Karpas-422 (cell line): Measurements from ENCODE around the gene KAT6B. TPM values are rescaled to one million over a fixed set of nuclear protein-coding genes. Genes with fewer than 3 reads are reported as not detected.
A peak's percentile ranks its signal among the peaks of the same experiment; 100 is the strongest.

Experiments used
- DNase-seq: peaks from one replicate; pipeline ENCODE4 v3.0.0-alpha.2; 2015
- H2AFZ ChIP-seq: fragments of 200-600 bp; sonication (generic); 2 replicates; pipeline ENCODE4 v1.6.1; 2014; ENCODE audit warnings: antibody characterized with exemption, low read length, mixed read lengths
- H3K27ac ChIP-seq: fragments of 200-600 bp; sonication (generic); 2 replicates; pipeline ENCODE4 v1.5.1; 2014; ENCODE audit warnings: mild to moderate bottlenecking, low read length, moderate library complexity
- H3K27me3 ChIP-seq: fragments of 200-600 bp; sonication (generic); 2 replicates; pipeline ENCODE4 v1.6.1; 2014; ENCODE audit warnings: low read length, mixed read lengths
- H3K36me3 ChIP-seq: fragments of 200-600 bp; sonication (generic); 2 replicates; pipeline ENCODE4 v1.6.1; 2014; ENCODE audit warnings: low read length, mixed read lengths; ENCODE audit not compliant: insufficient read depth
- H3K4me1 ChIP-seq: fragments of 200-600 bp; sonication (generic); 2 replicates; pipeline ENCODE4 v1.6.1; 2014; ENCODE audit warnings: mild to moderate bottlenecking, low read length, mixed read lengths
- H3K4me2 ChIP-seq: fragments of 200-600 bp; sonication (generic); 2 replicates; pipeline ENCODE4 v1.6.1; 2014; ENCODE audit warnings: low read length, low read depth, mild to moderate bottlenecking; ENCODE audit not compliant: poor library complexity, severe bottlenecking
- H3K4me3 ChIP-seq: fragments of 200-600 bp; sonication (generic); 2 replicates; pipeline ENCODE4 v1.5.1; 2014; ENCODE audit warnings: mild to moderate bottlenecking, antibody characterized with exemption, low read length, mixed read lengths
- H3K79me2 ChIP-seq: fragments of 200-600 bp; sonication (generic); 2 replicates; pipeline ENCODE4 v1.6.1; 2014; ENCODE audit warnings: mild to moderate bottlenecking, low read length, mixed read lengths
- H3K9ac ChIP-seq: fragments of 200-600 bp; sonication (generic); 2 replicates; pipeline ENCODE4 v1.6.0; 2014; ENCODE audit warnings: low read length
- H3K9me2 ChIP-seq: fragments of 200-600 bp; sonication (generic), shearing (Covaris generic); replicated peaks from 2 replicates; pipeline ENCODE4 v1.6.0; 2014; ENCODE audit warnings: mild to moderate bottlenecking, low read length, moderate library complexity; ENCODE audit not compliant: insufficient read depth
- H3K9me3 ChIP-seq: fragments of 300-700, 200-600 bp; sonication (generic); 2 replicates; pipeline ENCODE4 v1.6.1; 2014; ENCODE audit warnings: low read length, mixed read lengths
- H4K20me1 ChIP-seq: fragments of 200-600 bp; sonication (generic); 2 replicates; pipeline ENCODE4 v1.6.1; 2014; ENCODE audit warnings: mild to moderate bottlenecking, antibody characterized with exemption, low read length, low read depth; ENCODE audit not compliant: insufficient read depth
- total RNA-seq: library from RNA; depleted of rRNA; stranded (reverse); fragments of >200 nt; shearing (Covaris generic); gene quantifications from 2 replicates; pipeline ENCODE4 v1.2.3, GENCODE V29; 2014; ENCODE audit warnings: low replicate concordance

Gene KAT6B
- total RNA-seq, 1 experiment from 2014 or later = 73.6 TPM

DNA sequence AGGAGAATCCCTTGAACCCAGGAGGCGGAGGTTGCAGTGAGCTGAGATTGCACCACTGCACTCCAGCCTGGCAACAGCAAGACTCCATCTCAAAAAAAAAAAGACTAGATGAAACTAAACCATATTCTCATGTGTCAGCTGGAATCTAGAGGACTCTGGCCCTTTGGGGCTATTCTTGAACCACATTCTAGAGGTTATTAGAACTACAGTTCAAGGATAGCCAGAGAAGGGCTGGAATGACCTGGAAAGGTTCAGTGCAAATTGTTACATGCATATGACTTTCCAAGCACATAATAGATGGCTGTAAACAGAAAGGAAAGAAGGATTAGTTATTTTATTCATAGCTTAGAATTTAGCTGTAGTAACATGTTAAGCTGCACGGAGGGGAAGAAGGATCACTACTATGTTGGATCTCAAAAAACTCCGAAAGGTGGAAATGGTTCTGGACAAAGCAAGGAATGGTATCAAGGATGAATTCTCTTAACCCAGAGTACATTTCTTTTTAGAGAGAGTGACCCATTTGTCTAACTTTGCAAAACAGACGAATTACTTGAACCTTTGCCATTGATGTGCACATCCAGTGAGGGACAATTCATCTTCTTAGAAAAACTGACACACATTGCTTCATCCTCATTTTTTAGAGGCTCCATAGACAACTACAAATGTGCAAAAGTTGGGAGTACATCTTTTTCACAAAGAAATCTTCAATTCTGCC, 161.1 kb downstream of the KAT6B start:
- Histone ChIP-seq H3K27ac (no peak overlapping the region), H3K4me2 (no peak overlapping the region), H2AFZ (no peak overlapping the region), H4K20me1 (no peaks in the 10 kb centered on the region), H3K36me3 (peaks cover 36% of the 10 kb centered on the region; the same call in 1 of the 2 replicates), H3K9ac (no peak overlapping the region), H3K79me2 (peaks cover 15% of the 10 kb centered on the region), H3K4me3 (no peak overlapping the region), H3K4me1 (peaks cover 4% of the 10 kb centered on the region), H3K9me3 (no peaks in the 10 kb centered on the region), H3K27me3 (no peaks in the 10 kb centered on the region), H3K9me2 (no peaks in the 10 kb centered on the region)
- DNase-seq = no peak

GRCh38 chr10:74988054-74988775, 161.8 kb downstream of the KAT6B start:
- Histone ChIP-seq H3K9me2 (no peaks in the 10 kb centered on the region), H3K9ac (no peak overlapping the region), H3K79me2 (peaks cover 11% of the 10 kb centered on the region), H4K20me1 (no peaks in the 10 kb centered on the region), H3K4me2 (no peak overlapping the region), H3K4me3 (no peak overlapping the region), H3K9me3 (no peaks in the 10 kb centered on the region), H3K4me1 (no peaks in the 10 kb centered on the region), H3K27me3 (no peaks in the 10 kb centered on the region), H3K36me3 (peaks cover 38% of the 10 kb centered on the region; the same call in 1 of the 2 replicates), H3K27ac (no peak overlapping the region), H2AFZ (no peak overlapping the region)
- DNase-seq = no peak

DNA sequence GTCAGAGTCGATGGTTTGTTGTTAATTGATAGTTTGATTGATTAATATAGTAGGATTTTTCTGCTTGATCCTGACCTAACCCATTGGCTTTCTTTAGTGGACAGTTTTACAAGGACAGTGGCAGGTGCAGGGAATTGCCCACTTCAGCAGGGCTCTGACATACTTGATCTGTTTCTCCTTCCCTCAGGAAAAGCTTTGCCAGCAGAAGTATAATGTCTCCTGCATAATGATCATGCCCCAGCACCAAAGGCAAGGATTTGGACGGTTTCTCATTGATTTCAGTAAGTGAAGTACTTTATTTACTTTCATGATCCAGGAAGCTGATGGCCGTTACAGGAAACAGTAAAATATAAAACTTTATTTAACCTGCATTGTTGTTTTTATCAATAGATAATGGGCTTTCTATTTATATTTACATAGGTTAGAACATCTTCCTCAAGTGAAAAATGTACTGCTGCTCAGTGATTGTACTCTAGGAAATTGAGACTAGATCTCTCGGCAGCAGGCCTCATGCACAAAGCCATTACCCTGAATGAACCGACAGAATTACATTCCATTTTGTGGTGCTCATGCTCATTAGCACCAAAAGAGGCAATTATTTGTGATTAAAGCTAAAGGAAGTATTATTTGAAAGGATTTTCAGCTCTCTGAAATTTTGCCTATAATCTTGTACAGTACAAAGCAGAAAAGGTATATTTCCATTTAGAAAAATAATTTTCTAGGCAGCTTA, 162.6 kb downstream of the KAT6B start:
- no peak for DNase-seq
- H3K9me3 ChIP-seq = no peaks in the 10 kb centered on the region
- no peaks in the 10 kb centered on the region for H4K20me1 ChIP-seq
- H3K79me2 ChIP-seq = peaks cover 5% of the 10 kb centered on the region; the same call in 1 of the 2 replicates
- no peak overlapping the region for H3K4me3 ChIP-seq
- H3K4me1 ChIP-seq = no peaks in the 10 kb centered on the region
- H2AFZ ChIP-seq = no peak overlapping the region
- no peaks in the 10 kb centered on the region for H3K27me3 ChIP-seq
- H3K9ac ChIP-seq = no peak overlapping the region
- no peak overlapping the region for H3K27ac ChIP-seq
- peaks cover 38% of the 10 kb centered on the region for H3K36me3 ChIP-seq
- H3K9me2 ChIP-seq = no peaks in the 10 kb centered on the region
- H3K4me2 ChIP-seq = no peak overlapping the region

GRCh38 chr10:74991435-74991834, 165.0 kb downstream of the KAT6B start:
- Histone ChIP-seq H3K9ac (no peak overlapping the region), H3K27ac (no peak overlapping the region), H3K9me2 (no peaks in the 10 kb centered on the region), H3K4me1 (no peaks in the 10 kb centered on the region), H3K9me3 (no peaks in the 10 kb centered on the region), H3K27me3 (no peaks in the 10 kb centered on the region), H3K4me2 (no peak overlapping the region), H4K20me1 (no peaks in the 10 kb centered on the region), H3K36me3 (peaks cover 50% of the 10 kb centered on the region), H2AFZ (no peak overlapping the region), H3K4me3 (no peak overlapping the region), H3K79me2 (0 out of 2 replicates have a peak, but pooled peaks cover 4% of the 10 kb centered on the region)
- DNase-seq = peak; percentile 77

- no peaks in the 10 kb centered on the region for H4K20me1 ChIP-seq
- no peak overlapping the region for H3K27ac ChIP-seq
- no peak for DNase-seq
- H3K4me1 ChIP-seq = no peaks in the 10 kb centered on the region
- H3K4me2 ChIP-seq = no peak overlapping the region
- no peak overlapping the region for H3K4me3 ChIP-seq
- H3K9me2 ChIP-seq = no peaks in the 10 kb centered on the region
- no peak overlapping the region for H3K9ac ChIP-seq
- H3K79me2 ChIP-seq = 0 out of 2 replicates have a peak, but pooled peaks cover 4% of the 10 kb centered on the region
- H3K27me3 ChIP-seq = no peaks in the 10 kb centered on the region
- H3K36me3 ChIP-seq = peaks cover 50% of the 10 kb centered on the region
- no peak overlapping the region for H2AFZ ChIP-seq
- H3K9me3 ChIP-seq = no peaks in the 10 kb centered on the region
These were observed 165.7 kb downstream of the KAT6B start for GRCh38 chr10:74992068-74992467.

DNA sequence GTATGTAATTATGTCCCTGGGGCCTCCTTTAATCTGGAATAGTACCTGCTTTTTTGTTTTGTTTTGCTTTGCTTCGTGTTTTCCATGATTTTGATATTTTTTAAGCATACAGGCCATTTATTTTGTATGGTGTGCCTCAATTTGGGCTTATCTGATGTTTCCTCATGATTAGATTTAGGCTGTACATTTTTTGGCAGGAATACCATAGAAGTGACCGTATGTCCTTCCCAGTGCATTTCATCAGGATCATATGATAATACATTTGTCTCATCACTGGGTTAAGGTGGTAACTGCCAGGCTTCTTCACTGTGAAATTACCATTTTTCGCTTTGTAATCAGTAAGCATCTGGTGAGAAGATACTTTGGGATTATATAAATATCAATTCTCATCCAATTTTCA, 167.2 kb downstream of the KAT6B start:
- DNase-seq = no peak

GRCh38 chr10:74994854-74995253, 168.5 kb downstream of the KAT6B start:
- Histone ChIP-seq H3K27ac (no peak overlapping the region), H3K9me2 (no peaks in the 10 kb centered on the region), H2AFZ (no peak overlapping the region), H4K20me1 (no peaks in the 10 kb centered on the region), H3K4me3 (no peak overlapping the region), H3K4me1 (no peaks in the 10 kb centered on the region), H3K9ac (no peak overlapping the region), H3K36me3 (peaks cover 47% of the 10 kb centered on the region), H3K27me3 (no peaks in the 10 kb centered on the region), H3K79me2 (no peaks in the 10 kb centered on the region), H3K4me2 (no peak overlapping the region), H3K9me3 (no peaks in the 10 kb centered on the region)
- no peak for DNase-seq

More for the DNA sequence above, 167.2 kb downstream of the KAT6B start:
- Histone ChIP-seq H3K4me1 (no peaks in the 10 kb centered on the region), H3K79me2 (no peaks in the 10 kb centered on the region), H3K4me3 (no peak overlapping the region), H3K36me3 (peaks cover 55% of the 10 kb centered on the region), H3K4me2 (no peak overlapping the region), H3K9me2 (no peaks in the 10 kb centered on the region), H2AFZ (no peak overlapping the region), H3K27ac (no peak overlapping the region), H4K20me1 (no peaks in the 10 kb centered on the region), H3K9ac (no peak overlapping the region), H3K9me3 (no peaks in the 10 kb centered on the region), H3K27me3 (no peaks in the 10 kb centered on the region)

DNA sequence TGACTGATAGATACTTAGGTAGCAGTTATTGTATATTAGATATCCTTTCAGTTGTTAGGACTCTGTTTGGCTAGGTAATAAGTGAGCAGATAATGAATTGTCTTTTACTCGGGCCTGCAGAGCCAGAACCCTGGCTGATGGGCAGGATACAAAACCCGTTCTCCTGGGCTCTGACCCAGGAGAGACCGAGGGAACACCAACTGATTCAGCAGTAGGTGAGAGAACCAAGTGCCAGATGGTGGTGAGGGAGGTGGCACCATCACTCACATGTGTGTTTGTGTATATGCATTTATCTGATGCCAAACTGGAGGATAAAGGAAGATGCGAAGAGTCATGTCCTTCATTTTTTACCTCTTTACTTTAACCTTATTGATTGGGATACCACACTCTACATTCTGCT, 169.4 kb downstream of the KAT6B start:
- DNase-seq = no peak
- H2AFZ ChIP-seq = no peak overlapping the region
- no peak overlapping the region for H3K9ac ChIP-seq
- peaks cover 47% of the 10 kb centered on the region for H3K36me3 ChIP-seq
- H3K9me2 ChIP-seq = no peaks in the 10 kb centered on the region
- peaks cover 5% of the 10 kb centered on the region for H3K4me1 ChIP-seq
- H3K79me2 ChIP-seq = no peaks in the 10 kb centered on the region
- H3K4me3 ChIP-seq = no peak overlapping the region
- no peaks in the 10 kb centered on the region for H3K27me3 ChIP-seq
- H3K27ac ChIP-seq = no peak overlapping the region
- no peaks in the 10 kb centered on the region for H4K20me1 ChIP-seq
- H3K4me2 ChIP-seq = no peak overlapping the region
- H3K9me3 ChIP-seq = no peaks in the 10 kb centered on the region
